Central memory CD8-positive, alpha-beta T cell (primary cell): ENCODE measurements around the gene BYSL.

Experiments used
- ATAC-seq: fragments of 150-1000 bp; cut with Tn5 transposase; replicated peaks from 2 replicates; pipeline ENCODE4 v1.10.0; 2022; ENCODE audit warnings: mild to moderate bottlenecking, moderate FRiP score, moderate number of reproducible peaks; ENCODE audit not compliant: poor library complexity, severe bottlenecking; ENCODE audit errors: extremely low read depth
- DNase-seq, 2 donors: peaks; one replicate each; pipeline ENCODE4 v3.0.0; 2021; ENCODE audit warnings: low spot score in 2 of 2
- H3K27ac Mint-ChIP-seq: one replicate; pipeline ENCODE4 v1.8.0; 2022; ENCODE audit warnings: low read depth, mild to moderate bottlenecking, moderate library complexity, mixed read lengths
- H3K27me3 Mint-ChIP-seq: one replicate; pipeline ENCODE4 v1.8.0; 2022; ENCODE audit warnings: mixed read lengths
- H3K36me3 Mint-ChIP-seq: one replicate; pipeline ENCODE4 v1.8.0; 2022; ENCODE audit warnings: mild to moderate bottlenecking, moderate library complexity, mixed read lengths; ENCODE audit not compliant: insufficient read depth
- H3K4me1 Mint-ChIP-seq: one replicate; pipeline ENCODE4 v1.8.0; 2022; ENCODE audit warnings: mixed read lengths
- H3K4me3 Mint-ChIP-seq: one replicate; pipeline ENCODE4 v1.8.0; 2022; ENCODE audit warnings: mild to moderate bottlenecking, moderate library complexity, mixed read lengths
- H3K9me3 Mint-ChIP-seq: one replicate; pipeline ENCODE4 v1.8.0; 2022; ENCODE audit warnings: mixed read lengths

Gene BYSL

GRCh38 chr6:41894366-41895299 lies 26.7 kb upstream of the BYSL start:
- no peak for DNase-seq
- H3K27ac Mint-ChIP-seq, result no peak overlapping the region

GRCh38 chr6:41895300-41896233 lies 25.7 kb upstream of the BYSL start, which contains the start of gene USP49:
Gene USP49 (minus strand): TSS chr6:41895375. CDS start chr6:41806983, 88,392 bp downstream.
- Mint-ChIP-seq H3K4me3 (no peak within 1 kb of the TSS), H3K4me1 (peaks cover 14% of the 10 kb centered on the region), H3K9me3 (no peaks in the 10 kb centered on the region), H3K36me3 (peaks cover 6% of the 10 kb centered on the region), H3K27me3 (no peaks in the 10 kb centered on the region), H3K27ac (no peak within 1 kb of the TSS)
- DNase-seq (peak; percentile 79 to 81), ATAC-seq (peak; percentile 92)

More at GRCh38 chr6:41894366-41895299, 26.7 kb upstream of the BYSL start:
- Mint-ChIP-seq H3K27me3 (no peaks in the 10 kb centered on the region), H3K36me3 (peaks cover 6% of the 10 kb centered on the region), H3K4me3 (no peak overlapping the region), H3K4me1 (peaks cover 14% of the 10 kb centered on the region), H3K9me3 (no peaks in the 10 kb centered on the region)
- ATAC-seq, result peak; percentile 44

- Mint-ChIP-seq H3K27ac (no peak overlapping the region), H3K4me1 (peaks cover 14% of the 10 kb centered on the region), H3K27me3 (no peaks in the 10 kb centered on the region), H3K36me3 (peaks cover 6% of the 10 kb centered on the region), H3K4me3 (no peak overlapping the region), H3K9me3 (no peaks in the 10 kb centered on the region)
- ATAC-seq (no peak), DNase-seq (no peak)
Measured at GRCh38 chr6:41896281-41896680, 25.0 kb upstream of the BYSL start.

GRCh38 chr6:41900861-41901260 lies 20.4 kb upstream of the BYSL start:
- H3K36me3 Mint-ChIP-seq, result peaks cover 9% of the 10 kb centered on the region
- no peak overlapping the region for H3K4me3 Mint-ChIP-seq
- ATAC-seq (no peak), DNase-seq (no peak)
- H3K4me1 Mint-ChIP-seq, result peaks cover 26% of the 10 kb centered on the region
- H3K9me3 Mint-ChIP-seq, result no peaks in the 10 kb centered on the region
- H3K27ac Mint-ChIP-seq, result no peak overlapping the region
- no peaks in the 10 kb centered on the region for H3K27me3 Mint-ChIP-seq

GRCh38 chr6:41901882-41902519 lies 19.3 kb upstream of the BYSL start:
- H3K9me3 Mint-ChIP-seq, result no peaks in the 10 kb centered on the region
- H3K4me3 Mint-ChIP-seq, result no peak overlapping the region
- H3K4me1 Mint-ChIP-seq, result peaks cover 20% of the 10 kb centered on the region
- H3K27ac Mint-ChIP-seq, result no peak overlapping the region
- peaks cover 11% of the 10 kb centered on the region for H3K36me3 Mint-ChIP-seq
- peak; percentile 25 to 36 for DNase-seq
- ATAC-seq, result peak; percentile 43
- no peaks in the 10 kb centered on the region for H3K27me3 Mint-ChIP-seq

GRCh38 chr6:41909727-41910126 lies 11.6 kb upstream of the BYSL start:
- ATAC-seq (no peak), DNase-seq (no peak)
- Mint-ChIP-seq H3K4me1 (peaks cover 27% of the 10 kb centered on the region), H3K36me3 (peaks cover 29% of the 10 kb centered on the region), H3K27ac (peak overlapping the region; percentile 32), H3K27me3 (no peaks in the 10 kb centered on the region), H3K9me3 (no peaks in the 10 kb centered on the region), H3K4me3 (no peak overlapping the region)

- no peak overlapping the region for H3K27ac Mint-ChIP-seq
- H3K4me1 Mint-ChIP-seq, result peaks cover 18% of the 10 kb centered on the region
- no peak for ATAC-seq
- H3K9me3 Mint-ChIP-seq, result no peaks in the 10 kb centered on the region
- peaks cover 22% of the 10 kb centered on the region for H3K36me3 Mint-ChIP-seq
- DNase-seq, result no peak
- H3K4me3 Mint-ChIP-seq, result no peak overlapping the region
- H3K27me3 Mint-ChIP-seq, result no peaks in the 10 kb centered on the region
Measured at GRCh38 chr6:41914343-41914742, 7.0 kb upstream of the BYSL start.

GRCh38 chr6:41914869-41915530 lies 6.3 kb upstream of the BYSL start:
- Mint-ChIP-seq H3K4me1 (peaks cover 17% of the 10 kb centered on the region), H3K27ac (no peak overlapping the region), H3K36me3 (peaks cover 25% of the 10 kb centered on the region), H3K27me3 (no peaks in the 10 kb centered on the region), H3K9me3 (no peaks in the 10 kb centered on the region), H3K4me3 (no peak overlapping the region)
- DNase-seq (no peak), ATAC-seq (no peak)

- ATAC-seq, result no peak
- Mint-ChIP-seq H3K27ac (no peak overlapping the region), H3K36me3 (peaks cover 32% of the 10 kb centered on the region), H3K27me3 (no peaks in the 10 kb centered on the region), H3K9me3 (no peaks in the 10 kb centered on the region), H3K4me1 (peaks cover 42% of the 10 kb centered on the region), H3K4me3 (no peak overlapping the region)
- DNase-seq, result no peak
Measured at GRCh38 chr6:41917528-41917927, 3.8 kb upstream of the BYSL start.

GRCh38 chr6:41921712-41921998 lies 356 bp downstream of the BYSL start:
- peaks cover 58% of the 10 kb centered on the region for H3K4me1 Mint-ChIP-seq
- DNase-seq (no peak), ATAC-seq (no peak)
- peak overlapping the region; percentile 99 for H3K4me3 Mint-ChIP-seq
- peak overlapping the region; percentile 98 for H3K27ac Mint-ChIP-seq
- no peaks in the 10 kb centered on the region for H3K27me3 Mint-ChIP-seq
- H3K36me3 Mint-ChIP-seq, result peaks cover 30% of the 10 kb centered on the region
- H3K9me3 Mint-ChIP-seq, result no peaks in the 10 kb centered on the region

GRCh38 chr6:41922154-41922553 lies 855 bp downstream of the BYSL start:
- DNase-seq (no peak), ATAC-seq (no peak)
- H3K27ac Mint-ChIP-seq, result peak overlapping the region; percentile 98
- peaks cover 58% of the 10 kb centered on the region for H3K4me1 Mint-ChIP-seq
- H3K9me3 Mint-ChIP-seq, result no peaks in the 10 kb centered on the region
- peak overlapping the region; percentile 99 for H3K4me3 Mint-ChIP-seq
- H3K27me3 Mint-ChIP-seq, result no peaks in the 10 kb centered on the region
- peaks cover 28% of the 10 kb centered on the region for H3K36me3 Mint-ChIP-seq

GRCh38 chr6:41927253-41927652 lies 6.0 kb downstream of the BYSL start:
- Mint-ChIP-seq H3K27me3 (no peaks in the 10 kb centered on the region), H3K36me3 (peaks cover 25% of the 10 kb centered on the region), H3K4me3 (no peak overlapping the region), H3K4me1 (peaks cover 46% of the 10 kb centered on the region), H3K9me3 (no peaks in the 10 kb centered on the region), H3K27ac (no peak overlapping the region)
- DNase-seq, result no peak
- ATAC-seq, result no peak
